ENCODE measurements around the gene PRSS53.

PRSS53 gene

GRCh38 chr16:31125844-31126243, 37.1 kb upstream of the PRSS53 start:
- H3K27ac ChIP-seq (ENCODE audit: low read length): no peak overlapping the region
- H3K9ac ChIP-seq (ENCODE audit: low read length): no peak overlapping the region
- no peaks in the 10 kb centered on the region for H3K9me3 ChIP-seq (ENCODE audit: insufficient read depth, low read length)
- H3K4me2 ChIP-seq (ENCODE audit: low read length): no peak overlapping the region
- H2AFZ ChIP-seq (ENCODE audit: low read depth, low read length): no peak overlapping the region
- TF ChIP-seq EZH2phosphoT487 (IDR thresholded peaks at IDR 0.05; ENCODE audit: low read depth) (no peak), CTCF (IDR thresholded peaks at IDR 0.05; ENCODE audit: low read depth, low read length) (no peak)
- no peaks in the 10 kb centered on the region for H3K4me1 ChIP-seq (ENCODE audit: low read length)
- H4K20me1 ChIP-seq (ENCODE audit: insufficient read depth, low read length): no peaks in the 10 kb centered on the region
- no peak overlapping the region for H3K4me3 ChIP-seq (ENCODE audit: low read length)
- no peaks in the 10 kb centered on the region for H3K27me3 ChIP-seq (ENCODE audit: low read depth, low read length)
- H3K36me3 ChIP-seq (replicated peaks; ENCODE audit: low read depth, low read length): peaks cover 14% of the 10 kb centered on the region
- H3K79me2 ChIP-seq (ENCODE audit: low read length): no peaks in the 10 kb centered on the region

DNA sequence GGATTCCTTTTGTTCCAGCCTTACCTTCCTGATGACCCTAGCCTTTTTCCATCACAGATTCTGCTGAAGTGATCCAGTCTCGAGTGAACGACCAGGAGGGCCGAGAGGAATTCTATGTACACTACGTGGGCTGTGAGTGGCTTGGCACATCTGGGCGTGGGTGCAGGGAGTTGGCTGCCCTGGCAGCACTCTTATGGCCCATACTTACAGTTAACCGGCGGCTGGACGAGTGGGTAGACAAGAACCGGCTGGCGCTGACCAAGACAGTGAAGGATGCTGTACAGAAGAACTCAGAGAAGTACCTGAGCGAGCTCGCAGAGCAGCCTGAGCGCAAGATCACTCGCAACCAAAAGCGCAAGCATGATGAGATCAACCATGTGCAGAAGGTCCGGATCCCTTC, 31.4 kb upstream of the PRSS53 start:
- H3K9ac ChIP-seq (ENCODE audit: low read length): no peak overlapping the region
- H3K4me3 ChIP-seq (ENCODE audit: low read length): no peak overlapping the region
- H4K20me1 ChIP-seq (ENCODE audit: insufficient read depth, low read length): peaks cover 6% of the 10 kb centered on the region
- H2AFZ ChIP-seq (ENCODE audit: low read depth, low read length): no peak overlapping the region
- no peaks in the 10 kb centered on the region for H3K9me3 ChIP-seq (ENCODE audit: insufficient read depth, low read length)
- no peaks in the 10 kb centered on the region for H3K27me3 ChIP-seq (ENCODE audit: low read depth, low read length)
- no peak overlapping the region for H3K27ac ChIP-seq (ENCODE audit: low read length)
- TF ChIP-seq EZH2phosphoT487 (IDR thresholded peaks at IDR 0.05; ENCODE audit: low read depth) (no peak), CTCF (IDR thresholded peaks at IDR 0.05; ENCODE audit: low read depth, low read length) (no peak)
- H3K4me2 ChIP-seq (ENCODE audit: low read length): no peak overlapping the region
- H3K36me3 ChIP-seq (replicated peaks; ENCODE audit: low read depth, low read length): peaks cover 25% of the 10 kb centered on the region
- H3K79me2 ChIP-seq (ENCODE audit: low read length): peaks cover 18% of the 10 kb centered on the region
- peaks cover 6% of the 10 kb centered on the region for H3K4me1 ChIP-seq (ENCODE audit: low read length)

GRCh38 chr16:31118223-31119155, 29.7 kb upstream of the PRSS53 start:
- Histone ChIP-seq H3K4me2 (ENCODE audit: low read length) (peak overlapping the region; percentile 95), H3K79me2 (ENCODE audit: low read length) (peaks cover 18% of the 10 kb centered on the region), H3K27ac (ENCODE audit: low read length) (no peak overlapping the region), H3K36me3 (replicated peaks; ENCODE audit: low read depth, low read length) (peaks cover 22% of the 10 kb centered on the region), H4K20me1 (ENCODE audit: insufficient read depth, low read length) (peaks cover 6% of the 10 kb centered on the region), H2AFZ (ENCODE audit: low read depth, low read length) (no peak overlapping the region), H3K9me3 (ENCODE audit: insufficient read depth, low read length) (no peaks in the 10 kb centered on the region), H3K27me3 (ENCODE audit: low read depth, low read length) (no peaks in the 10 kb centered on the region), H3K4me1 (ENCODE audit: low read length) (peaks cover 11% of the 10 kb centered on the region), H3K9ac (ENCODE audit: low read length) (peak overlapping the region; percentile 67), H3K4me3 (ENCODE audit: low read length) (peak overlapping the region; percentile 95)
- TF ChIP-seq CTCF (IDR thresholded peaks at IDR 0.05; ENCODE audit: low read depth, low read length) (no peak), EZH2phosphoT487 (IDR thresholded peaks at IDR 0.05; ENCODE audit: low read depth) (no peak)

DNA sequence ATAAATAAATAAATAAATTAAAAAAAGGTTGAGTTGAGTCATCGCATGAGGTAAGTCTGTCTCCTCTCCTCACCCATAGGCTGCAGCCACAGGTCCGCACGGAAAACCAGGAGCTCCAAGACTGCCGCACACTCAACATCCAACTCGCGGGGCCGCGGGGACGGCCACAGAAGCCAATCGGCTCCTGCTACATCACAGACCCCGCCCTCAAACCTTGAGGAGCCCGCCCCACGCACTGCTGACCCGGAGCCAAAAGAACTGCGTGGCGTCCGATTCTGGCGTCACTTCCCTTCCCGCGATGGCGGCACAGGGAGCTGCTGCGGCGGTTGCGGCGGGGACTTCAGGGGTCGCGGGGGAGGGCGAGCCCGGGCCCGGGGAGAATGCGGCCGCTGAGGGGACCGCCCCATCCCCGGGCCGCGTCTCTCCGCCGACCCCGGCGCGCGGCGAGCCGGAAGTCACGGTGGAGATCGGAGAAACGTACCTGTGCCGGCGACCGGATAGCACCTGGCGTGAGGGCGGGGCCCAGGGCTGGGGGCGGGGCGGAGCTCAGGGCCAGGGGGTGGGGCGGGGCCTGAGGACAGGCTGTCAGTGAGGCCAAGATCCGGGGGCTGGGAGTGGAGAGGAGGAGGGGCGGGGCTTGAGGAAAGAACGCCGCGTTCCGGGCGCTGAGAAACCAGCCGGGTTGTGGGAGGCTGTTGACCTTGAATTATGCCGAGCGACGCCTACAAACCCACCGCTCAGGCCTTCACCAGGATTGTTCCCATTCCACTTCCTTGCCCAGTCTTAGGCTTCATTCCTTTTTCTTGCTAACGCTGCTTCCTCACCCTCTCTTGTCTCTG, 28.9 kb upstream of the PRSS53 start, which contains the start of gene KAT8:
Gene KAT8, plus strand, starts transcription at position 281 of the 839 bp plus-strand sequence. Its CDS starts 18 bp downstream, at position 299.
- Histone ChIP-seq H3K9me3 (ENCODE audit: insufficient read depth, low read length) (no peaks in the 10 kb centered on the region), H3K36me3 (replicated peaks; ENCODE audit: low read depth, low read length) (peaks cover 26% of the 10 kb centered on the region), H3K4me2 (ENCODE audit: low read length) (peak within 1 kb of the TSS; percentile 95), H3K4me3 (ENCODE audit: low read length) (peak within 1 kb of the TSS; percentile 95), H3K27ac (ENCODE audit: low read length) (peak within 1 kb of the TSS; percentile 47), H3K9ac (ENCODE audit: low read length) (peak within 1 kb of the TSS; percentile 67), H2AFZ (ENCODE audit: low read depth, low read length) (peak within 1 kb of the TSS; percentile 77; the same call in 1 of the 2 replicates), H3K4me1 (ENCODE audit: low read length) (peaks cover 12% of the 10 kb centered on the region), H3K79me2 (ENCODE audit: low read length) (peaks cover 18% of the 10 kb centered on the region), H3K27me3 (ENCODE audit: low read depth, low read length) (no peaks in the 10 kb centered on the region), H4K20me1 (ENCODE audit: insufficient read depth, low read length) (peaks cover 6% of the 10 kb centered on the region)
- TF ChIP-seq CTCF (IDR thresholded peaks at IDR 0.05; ENCODE audit: low read depth, low read length): no peak
- no peak for TF ChIP-seq EZH2phosphoT487 (IDR thresholded peaks at IDR 0.05; ENCODE audit: low read depth)
